HEK293T (cell line): ENCODE results near the gene ZNF672.
"Not testable (repeated sequence)": the region's sequence is repeated elsewhere in the genome, so short reads cannot be mapped to it uniquely, and the experiment has no call there.

Experiments
- CTCF ChIA-PET: fragments of 350-600 bp; formaldehyde crosslinking; extraction: SDS; loops from one replicate; lab custom pipeline; 2021; ENCODE audit warnings: antibody characterized with exemption, inconsistent platforms; lab: Yijun Ruan, JAX
- POLR2A ChIA-PET: fragments of 350-600 bp; formaldehyde crosslinking; extraction: SDS; loops from one replicate; lab custom pipeline; 2020; ENCODE audit warnings: antibody characterized with exemption, inconsistent platforms; lab: Yijun Ruan, JAX
- DNase-seq: peaks from one replicate; pipeline ENCODE4 v3.0.0; 2012; ENCODE audit warnings: mixed read lengths; ENCODE audit errors: extremely low spot score
- ARNT ChIP-seq: fragments of 450-650 bp; IDR thresholded peaks from 2 replicates; pipeline ENCODE4 v1.6.1; 2017; ENCODE audit warnings: mild to moderate bottlenecking
- BHLHE40 ChIP-seq: fragments of 450-650 bp; IDR thresholded peaks from 2 replicates; pipeline ENCODE4 v1.6.1; 2016; ENCODE audit warnings: mild to moderate bottlenecking, moderate library complexity, borderline replicate concordance
- CTBP1 ChIP-seq: fragments of 450-650 bp; IDR thresholded peaks from 2 replicates; pipeline ENCODE4 v1.6.1; 2016; ENCODE audit warnings: borderline replicate concordance
- ELF4 ChIP-seq: fragments of 450-650 bp; IDR thresholded peaks from 2 replicates; pipeline ENCODE4 v1.6.1; 2017; ENCODE audit warnings: antibody characterized with exemption
- FOXA1 ChIP-seq: fragments of 450-650 bp; IDR thresholded peaks from 2 replicates; pipeline ENCODE4 v1.6.1; 2016; ENCODE audit warnings: mild to moderate bottlenecking
- FOXK2 ChIP-seq: fragments of 450-650 bp; IDR thresholded peaks from 2 replicates; pipeline ENCODE4 v1.6.1; 2016; ENCODE audit warnings: mild to moderate bottlenecking
- FOXM1 ChIP-seq: fragments of 450-650 bp; IDR thresholded peaks from 2 replicates; pipeline ENCODE4 v1.6.1; 2017; ENCODE audit warnings: mild to moderate bottlenecking, borderline replicate concordance
- HDGF ChIP-seq: fragments of 450-650 bp; IDR thresholded peaks from 2 replicates; pipeline ENCODE4 v1.6.1; 2017; ENCODE audit warnings: antibody characterized with exemption, borderline replicate concordance
- L3MBTL2 ChIP-seq: fragments of 450-650 bp; conservative IDR thresholded peaks from 2 replicates; pipeline ENCODE4 v1.6.1; 2016; ENCODE audit warnings: mild to moderate bottlenecking
- LEF1 ChIP-seq: fragments of 450-650 bp; IDR thresholded peaks from 2 replicates; pipeline ENCODE4 v1.6.1; 2017; ENCODE audit warnings: mild to moderate bottlenecking, borderline replicate concordance
- NFRKB ChIP-seq: fragments of 450-650 bp; IDR thresholded peaks from 2 replicates; pipeline ENCODE4 v1.6.1; 2016; ENCODE audit warnings: mild to moderate bottlenecking, moderate library complexity
- SP1 ChIP-seq: fragments of 450-650 bp; IDR thresholded peaks from 2 replicates; pipeline ENCODE4 v1.6.1; 2017
- SUZ12 ChIP-seq: fragments of 450-650 bp; IDR thresholded peaks from 2 replicates; pipeline ENCODE4 v1.6.1; 2016; ENCODE audit warnings: mild to moderate bottlenecking
- TARDBP ChIP-seq: fragments of 450-650 bp; IDR thresholded peaks from 2 replicates; pipeline ENCODE4 v1.6.1; 2016
- ZNF384 ChIP-seq: fragments of 450-650 bp; IDR thresholded peaks from 2 replicates; pipeline ENCODE4 v1.6.1; 2016
- TF ChIP-seq, protein P1 (sequence below): fragments of 450-650 bp; IDR thresholded peaks from 2 replicates; pipeline ENCODE4 v1.6.1; 2016

ZNF672 gene

DNA sequence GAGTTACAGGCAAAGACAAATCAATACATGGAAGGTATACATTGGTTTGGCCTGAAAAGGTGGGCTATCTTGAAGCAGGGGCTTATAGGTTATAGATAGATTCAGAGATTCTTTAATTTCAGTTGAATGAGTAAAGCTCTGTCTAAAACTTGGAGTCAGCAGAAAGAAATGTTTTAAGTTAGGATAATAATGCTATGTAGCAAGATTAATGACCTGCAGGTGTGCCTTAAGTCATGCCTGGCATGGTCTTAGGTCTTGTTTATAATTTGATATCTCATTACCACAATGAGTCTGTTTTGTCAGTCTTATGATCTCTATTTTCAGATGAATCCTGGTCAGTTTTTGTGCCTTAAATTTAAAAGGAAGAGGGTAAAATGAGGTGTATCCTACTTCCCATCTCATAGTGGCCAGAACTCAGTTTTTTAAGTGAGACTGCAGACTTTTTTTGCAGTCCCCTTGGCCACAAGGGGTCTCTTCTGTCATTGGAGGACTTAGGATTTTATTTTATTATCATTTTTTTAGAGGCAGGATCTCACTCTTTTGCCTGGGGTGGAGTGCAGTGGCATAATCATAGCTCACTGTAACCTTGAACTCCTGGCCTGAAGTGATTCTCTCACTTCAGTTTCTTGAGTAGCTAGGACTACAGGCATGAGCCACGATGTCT is 46.7 kb downstream of the ZNF672 start:
- POLR2A ChIA-PET, result interaction anchor here (2.1 kb wide), 1 partner anchor 12 kb away, joined by 6 read pairs; no protein-coding TSS in a partner anchor
- TF ChIP-seq NFRKB (no peak), ZNF384 (no peak), LEF1 (no peak), SUZ12 (no peak), FOXM1 (no peak), FOXA1 (no peak), ELF4 (no peak), CTBP1 (no peak), SP1 (no peak)
- TF ChIP-seq, protein P1, sequence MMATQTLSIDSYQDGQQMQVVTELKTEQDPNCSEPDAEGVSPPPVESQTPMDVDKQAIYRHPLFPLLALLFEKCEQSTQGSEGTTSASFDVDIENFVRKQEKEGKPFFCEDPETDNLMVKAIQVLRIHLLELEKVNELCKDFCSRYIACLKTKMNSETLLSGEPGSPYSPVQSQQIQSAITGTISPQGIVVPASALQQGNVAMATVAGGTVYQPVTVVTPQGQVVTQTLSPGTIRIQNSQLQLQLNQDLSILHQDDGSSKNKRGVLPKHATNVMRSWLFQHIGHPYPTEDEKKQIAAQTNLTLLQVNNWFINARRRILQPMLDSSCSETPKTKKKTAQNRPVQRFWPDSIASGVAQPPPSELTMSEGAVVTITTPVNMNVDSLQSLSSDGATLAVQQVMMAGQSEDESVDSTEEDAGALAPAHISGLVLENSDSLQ, result no peak
- DNase-seq, result no peak
- CTCF ChIA-PET, result no interaction called here

DNA sequence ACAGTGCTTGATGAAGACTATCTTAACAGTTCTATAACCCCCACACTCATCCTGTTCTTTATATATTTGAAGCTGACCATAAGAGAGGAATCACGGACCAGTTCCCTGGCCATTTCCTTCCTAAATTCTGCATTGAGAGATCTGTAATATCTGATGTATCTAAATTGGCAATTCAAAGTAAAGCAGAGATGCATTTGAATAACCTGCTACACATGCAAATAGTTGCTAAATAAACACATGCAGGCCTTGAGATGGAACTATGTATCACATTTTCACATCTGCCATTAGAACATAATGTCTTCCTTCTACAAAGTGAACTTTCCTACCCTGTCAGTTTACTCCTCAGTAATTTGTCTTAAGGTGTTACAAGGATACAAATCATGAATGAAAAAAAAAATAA is 47.6 kb downstream of the ZNF672 start:
- CTCF ChIA-PET, result no interaction called here
- TF ChIP-seq FOXK2, result no peak
- TF ChIP-seq ZNF384, result no peak
- no peak for TF ChIP-seq L3MBTL2
- no peak for TF ChIP-seq NFRKB
- TF ChIP-seq ARNT, result no peak
- TF ChIP-seq HDGF, result no peak
- no peak for TF ChIP-seq CTBP1
- TF ChIP-seq, protein P1, result no peak
- no peak for TF ChIP-seq TARDBP
- no peak for TF ChIP-seq FOXA1
- TF ChIP-seq SUZ12, result no peak
- POLR2A ChIA-PET, result interaction anchor here (1.0 to 2.1 kb wide), 2 partner anchors 13 to 20 kb away, joined by 3 to 6 read pairs; partner anchors contain the start of gene PGBD2
- no peak for DNase-seq

- CTCF ChIA-PET, result no interaction called here
- no peak for DNase-seq
- POLR2A ChIA-PET, result interaction anchor here (1.0 to 2.1 kb wide), 2 partner anchors 13 to 19 kb away, joined by 3 to 6 read pairs; partner anchors contain the start of gene PGBD2
- TF ChIP-seq SUZ12 (no peak), HDGF (no peak), SP1 (no peak), ZNF384 (no peak)
These were observed 48.3 kb downstream of the ZNF672 start for GRCh38 chr1:248886237-248886895.

DNA sequence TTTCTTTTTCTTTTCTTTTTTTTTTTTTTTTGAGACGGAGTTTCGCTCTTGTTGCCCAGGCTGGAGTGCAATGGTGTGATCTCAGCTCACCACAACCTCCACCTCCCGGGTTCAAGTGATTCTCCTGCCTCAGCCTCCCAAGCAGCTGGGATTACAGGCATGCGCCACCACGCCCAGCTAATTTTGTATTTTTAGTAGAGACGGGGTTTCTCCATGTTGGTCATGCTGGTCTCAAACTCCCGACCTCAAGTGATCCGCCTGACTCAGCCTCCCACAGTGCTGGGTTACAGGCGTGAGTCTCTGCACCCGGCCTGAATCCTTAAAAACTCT is 51.9 kb downstream of the ZNF672 start:
- CTCF ChIA-PET, POLR2A ChIA-PET: not testable (repeated sequence)

DNA sequence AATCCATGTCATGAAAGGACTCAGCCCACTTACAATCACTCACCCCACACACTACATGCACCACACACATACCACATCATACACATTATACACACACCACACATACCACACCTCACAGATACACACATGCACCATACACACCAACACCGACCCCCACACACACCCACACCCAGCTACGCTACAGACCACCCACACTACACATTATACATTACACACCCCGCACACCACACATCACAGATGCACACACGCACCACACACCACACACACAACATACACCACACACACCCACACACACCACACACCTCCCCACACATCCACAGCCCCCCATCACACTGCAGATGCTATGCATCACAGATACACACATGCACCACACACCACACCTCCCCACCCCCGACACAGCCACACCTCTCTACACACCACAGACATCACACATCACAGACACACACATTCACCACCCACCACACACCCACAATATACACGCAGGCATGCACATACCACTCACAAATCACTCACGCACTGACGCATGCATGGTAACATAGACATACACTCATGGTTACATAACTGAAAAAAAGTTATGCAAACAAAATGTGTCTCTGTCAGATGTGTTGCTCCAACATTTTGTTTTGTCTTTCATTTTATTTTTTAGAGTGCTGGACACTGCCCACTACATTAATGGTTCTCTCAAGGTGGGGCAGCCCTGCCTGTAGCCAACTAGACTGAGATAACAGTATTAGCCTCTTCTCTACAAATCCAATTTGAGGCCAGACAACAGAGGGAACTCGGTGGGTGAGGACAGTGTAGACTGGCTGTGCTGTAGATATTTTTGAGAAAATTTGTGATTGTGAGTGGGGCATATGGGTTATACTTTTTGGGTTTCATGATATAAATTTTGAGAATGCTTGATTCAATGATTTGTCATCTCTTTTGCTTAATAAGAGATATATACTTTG is 52.8 kb downstream of the ZNF672 start:
- ChIA-PET CTCF (no interaction called here), POLR2A (no interaction called here)
- DNase-seq, result no peak
- TF ChIP-seq SP1 (no peak), BHLHE40 (no peak)

More for the DNA sequence above, 51.9 kb downstream of the ZNF672 start:
- DNase-seq, result not testable (repeated sequence)

DNA sequence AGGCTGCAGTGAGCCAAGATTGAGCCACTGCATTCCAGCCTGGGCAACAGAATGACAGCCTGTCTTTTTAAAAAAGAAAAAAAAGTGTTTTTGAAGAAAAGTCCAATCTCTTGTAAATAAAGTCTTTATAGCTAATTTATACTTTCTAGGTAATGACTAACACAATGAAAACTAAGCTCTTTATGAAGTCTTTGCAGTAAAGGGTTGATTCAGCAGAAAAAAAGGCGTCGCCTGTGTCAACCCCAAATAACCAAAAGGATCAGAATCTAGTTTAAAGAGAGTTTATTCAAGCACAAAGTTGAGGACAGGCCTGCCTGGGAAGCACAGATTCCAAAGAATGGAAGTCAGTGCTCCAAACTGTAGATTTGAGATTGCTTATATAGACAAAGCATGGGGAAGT is 53.7 kb downstream of the ZNF672 start:
- ChIA-PET POLR2A (no interaction called here), CTCF (no interaction called here)
- no peak for TF ChIP-seq ZNF384
- no peak for TF ChIP-seq BHLHE40
- TF ChIP-seq LEF1, result no peak
- no peak for TF ChIP-seq NFRKB
- TF ChIP-seq CTBP1, result no peak
- no peak for TF ChIP-seq TARDBP
- no peak for TF ChIP-seq FOXA1
- no peak for TF ChIP-seq FOXM1
- TF ChIP-seq ELF4, result no peak
- TF ChIP-seq, protein P1, result no peak
- TF ChIP-seq SP1, result no peak
- no peak for TF ChIP-seq ARNT
- TF ChIP-seq SUZ12, result no peak
- no peak for TF ChIP-seq HDGF
- TF ChIP-seq FOXK2, result no peak
- no peak for TF ChIP-seq L3MBTL2
- DNase-seq, result no peak

- TF ChIP-seq HDGF (no peak), BHLHE40 (no peak), SUZ12 (no peak), ZNF384 (no peak), ELF4 (no peak)
- DNase-seq, result no peak
- CTCF ChIA-PET, result no interaction called here
- POLR2A ChIA-PET, result no interaction called here
These were observed 54.6 kb downstream of the ZNF672 start for GRCh38 chr1:248892590-248892989.
